ENCODE results near the gene HORMAD1. TPM values are rescaled to one million over a fixed set of nuclear protein-coding genes. Genes with fewer than 3 reads are reported as not detected.
"Not testable (repeated sequence)": the region's sequence is repeated elsewhere in the genome, so short reads cannot be mapped to it uniquely, and the experiment has no call there.

Gene HORMAD1
- not detected for polyA plus RNA-seq (ENCODE audit: insufficient read length in 4 of 4)

- DNase-seq (ENCODE audit: low read depth in 4 of 4, low spot score in 3 of 4): no peak
Measured at GRCh38 chr1:150720703-150721102, at the start of gene HORMAD1. HORMAD1 (minus strand) TSS chr1:150720895; CDS start chr1:150719505, 1,390 bp downstream.

GRCh38 chr1:150767704-150768103, 47.0 kb upstream of the HORMAD1 start:
- not testable (repeated sequence) for DNase-seq (ENCODE audit: low read depth in 4 of 4, low spot score in 3 of 4)

- not testable (repeated sequence) for DNase-seq (ENCODE audit: low read depth in 4 of 4, low spot score in 3 of 4)
Measured at GRCh38 chr1:150765977-150766301, 45.2 kb upstream of the HORMAD1 start.

GRCh38 chr1:150765296-150765976, 44.7 kb upstream of the HORMAD1 start, which contains the start of gene CTSS:
CTSS (minus strand) TSS chr1:150765778; CDS start chr1:150764763, 1,015 bp downstream.
- peak in 1 of 4 donors; percentile 20 for DNase-seq (ENCODE audit: low read depth in 4 of 4, low spot score in 3 of 4)

GRCh38 chr1:150764617-150765101, 44.0 kb upstream of the HORMAD1 start:
- no peak for DNase-seq (ENCODE audit: low read depth in 4 of 4, low spot score in 3 of 4)

- no peak for DNase-seq (ENCODE audit: low read depth in 4 of 4, low spot score in 3 of 4)
Measured at GRCh38 chr1:150763018-150763417, 42.3 kb upstream of the HORMAD1 start.

- DNase-seq (ENCODE audit: low read depth in 4 of 4, low spot score in 3 of 4): no peak
Measured at GRCh38 chr1:150762552-150762951, 41.9 kb upstream of the HORMAD1 start.

- DNase-seq (ENCODE audit: low read depth in 4 of 4, low spot score in 3 of 4): no peak
Measured at GRCh38 chr1:150761801-150762200, 41.1 kb upstream of the HORMAD1 start.

- DNase-seq (ENCODE audit: low read depth in 4 of 4, low spot score in 3 of 4): no peak
Measured at GRCh38 chr1:150760013-150760412, 39.3 kb upstream of the HORMAD1 start.

- no peak for DNase-seq (ENCODE audit: low read depth in 4 of 4, low spot score in 3 of 4)
Measured at GRCh38 chr1:150753416-150753815, 32.7 kb upstream of the HORMAD1 start.

GRCh38 chr1:150751443-150751842, 30.7 kb upstream of the HORMAD1 start:
- DNase-seq (ENCODE audit: low read depth in 4 of 4, low spot score in 3 of 4): no peak

- DNase-seq (ENCODE audit: low read depth in 4 of 4, low spot score in 3 of 4): no peak
Measured at GRCh38 chr1:150749720-150750311, 29.1 kb upstream of the HORMAD1 start.

GRCh38 chr1:150748878-150749719, 28.4 kb upstream of the HORMAD1 start:
- no peak for DNase-seq (ENCODE audit: low read depth in 4 of 4, low spot score in 3 of 4)

GRCh38 chr1:150730130-150730721, 9.5 kb upstream of the HORMAD1 start:
- no peak for DNase-seq (ENCODE audit: low read depth in 4 of 4, low spot score in 3 of 4)

GRCh38 chr1:150724336-150724735, 3.6 kb upstream of the HORMAD1 start:
- no peak for DNase-seq (ENCODE audit: low read depth in 4 of 4, low spot score in 3 of 4)

GRCh38 chr1:150720098-150720497, 597 bp downstream of the HORMAD1 start:
- no peak for DNase-seq (ENCODE audit: low read depth in 4 of 4, low spot score in 3 of 4)

- DNase-seq (ENCODE audit: low read depth in 4 of 4, low spot score in 3 of 4): no peak
Measured at GRCh38 chr1:150718225-150718891, 2.3 kb downstream of the HORMAD1 start.

- DNase-seq (ENCODE audit: low read depth in 4 of 4, low spot score in 3 of 4): not testable (repeated sequence)
Measured at GRCh38 chr1:150709031-150709430, 11.7 kb downstream of the HORMAD1 start.

- DNase-seq (ENCODE audit: low read depth in 4 of 4, low spot score in 3 of 4): no peak
Measured at GRCh38 chr1:150708595-150708994, 12.1 kb downstream of the HORMAD1 start.

GRCh38 chr1:150706091-150706490, 14.6 kb downstream of the HORMAD1 start:
- no peak for DNase-seq (ENCODE audit: low read depth in 4 of 4, low spot score in 3 of 4)
